ENCODE results near the gene TUBB6. TPM values are rescaled to one million over a fixed set of nuclear protein-coding genes. Genes with fewer than 3 reads are reported as not detected.

TUBB6 gene
- total and polyA plus RNA-seq, 2 of the 13 experiments (the other 11 are each of a cell fraction or from before 2014, with no cell fraction given): 9.9 to 28.6 TPM

GRCh38 chr18:12271376-12272235 is 36.4 kb upstream of the TUBB6 start (continued):
- TF ChIP-seq, protein P1, sequence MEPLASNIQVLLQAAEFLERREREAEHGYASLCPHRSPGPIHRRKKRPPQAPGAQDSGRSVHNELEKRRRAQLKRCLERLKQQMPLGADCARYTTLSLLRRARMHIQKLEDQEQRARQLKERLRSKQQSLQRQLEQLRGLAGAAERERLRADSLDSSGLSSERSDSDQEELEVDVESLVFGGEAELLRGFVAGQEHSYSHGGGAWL (CRISPR knock-in tag; IDR thresholded peaks at IDR 0.05): 0 out of 2 replicates have a peak, but pooled peaks have one; percentile 44
- TF ChIP-seq SMARCC2 (IDR thresholded peaks at IDR 0.05) (no peak), ZNF678 (CRISPR knock-in tag; IDR thresholded peaks at IDR 0.05) (no peak), ZNF570 (CRISPR knock-in tag; IDR thresholded peaks at IDR 0.05; ENCODE audit: borderline replicate concordance) (no peak), ZNF768 (CRISPR knock-in tag; IDR thresholded peaks at IDR 0.05) (peak; percentile 43; the same call in 1 of the 2 replicates), ZNF724P (CRISPR knock-in tag; IDR thresholded peaks at IDR 0.05; ENCODE audit: borderline replicate concordance) (0 out of 2 replicates have a peak, but pooled peaks have one; percentile 47), NCOA2 (CRISPR knock-in tag; IDR thresholded peaks at IDR 0.05) (peak; percentile 21; the same call in 1 of the 2 replicates), ZEB1 (IDR thresholded peaks at IDR 0.05; ENCODE audit: insufficient replicate concordance, low read depth) (peak; percentile 53), ZNF850 (CRISPR knock-in tag; conservative IDR thresholded peaks at IDR 0.05) (no peak), ZNF484 (CRISPR knock-in tag; IDR thresholded peaks at IDR 0.05; ENCODE audit: borderline replicate concordance, low read depth) (no peak), ZMAT5 (CRISPR knock-in tag; IDR thresholded peaks at IDR 0.05; ENCODE audit: borderline replicate concordance, low read depth) (no peak), KLF16 (CRISPR knock-in tag; IDR thresholded peaks at IDR 0.05) (peak in 1 of 2 experiments; percentile 54; a peak in 1 of 4 replicates), ZFP36L1 (CRISPR knock-in tag; IDR thresholded peaks at IDR 0.05) (no peak), KLF15 (CRISPR knock-in tag; IDR thresholded peaks at IDR 0.05; ENCODE audit: borderline replicate concordance) (no peak), GFI1 (CRISPR knock-in tag; IDR thresholded peaks at IDR 0.05; ENCODE audit: borderline replicate concordance) (no peak), TGIF2 (CRISPR knock-in tag; IDR thresholded peaks at IDR 0.05) (no peak), FOXO1 (CRISPR knock-in tag; IDR thresholded peaks at IDR 0.05) (no peak), PTBP1 (IDR thresholded peaks at IDR 0.05; ENCODE audit: low read depth, low read length, poor library complexity, severe bottlenecking) (no peak), RARG (CRISPR knock-in tag; IDR thresholded peaks at IDR 0.05; ENCODE audit: low read depth) (no peak), YEATS2 (CRISPR knock-in tag; IDR thresholded peaks at IDR 0.05; ENCODE audit: borderline replicate concordance) (peak; percentile 63), TAF15 (IDR thresholded peaks at IDR 0.05; ENCODE audit: low read depth, low read length, poor library complexity, severe bottlenecking) (no peak), ZNF644 (CRISPR knock-in tag; IDR thresholded peaks at IDR 0.05; ENCODE audit: low read depth) (no peak), POLR2G (IDR thresholded peaks at IDR 0.05; ENCODE audit: low read depth, low read length) (0 out of 2 replicates have a peak, but pooled peaks have one; percentile 28)
- TF ChIP-seq, protein P2, sequence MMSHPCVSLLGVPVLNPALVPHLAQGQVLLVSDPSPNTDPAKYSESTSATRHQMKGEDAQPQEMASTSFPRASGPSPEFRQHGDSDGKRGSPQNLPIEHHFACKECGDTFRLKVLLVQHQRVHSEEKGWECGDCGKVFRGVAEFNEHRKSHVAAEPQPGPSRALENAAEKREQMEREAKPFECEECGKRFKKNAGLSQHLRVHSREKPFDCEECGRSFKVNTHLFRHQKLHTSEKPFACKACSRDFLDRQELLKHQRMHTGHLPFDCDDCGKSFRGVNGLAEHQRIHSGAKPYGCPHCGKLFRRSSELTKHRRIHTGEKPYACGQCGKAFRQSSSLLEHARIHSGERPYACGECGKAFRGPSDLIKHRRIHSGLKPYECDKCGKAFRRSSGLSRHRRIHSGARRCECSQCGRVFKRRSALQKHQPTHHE (CRISPR knock-in tag; IDR thresholded peaks at IDR 0.05; ENCODE audit: borderline replicate concordance): 0 out of 2 replicates have a peak, but pooled peaks have one; percentile 49
- TF ChIP-seq, protein P3, sequence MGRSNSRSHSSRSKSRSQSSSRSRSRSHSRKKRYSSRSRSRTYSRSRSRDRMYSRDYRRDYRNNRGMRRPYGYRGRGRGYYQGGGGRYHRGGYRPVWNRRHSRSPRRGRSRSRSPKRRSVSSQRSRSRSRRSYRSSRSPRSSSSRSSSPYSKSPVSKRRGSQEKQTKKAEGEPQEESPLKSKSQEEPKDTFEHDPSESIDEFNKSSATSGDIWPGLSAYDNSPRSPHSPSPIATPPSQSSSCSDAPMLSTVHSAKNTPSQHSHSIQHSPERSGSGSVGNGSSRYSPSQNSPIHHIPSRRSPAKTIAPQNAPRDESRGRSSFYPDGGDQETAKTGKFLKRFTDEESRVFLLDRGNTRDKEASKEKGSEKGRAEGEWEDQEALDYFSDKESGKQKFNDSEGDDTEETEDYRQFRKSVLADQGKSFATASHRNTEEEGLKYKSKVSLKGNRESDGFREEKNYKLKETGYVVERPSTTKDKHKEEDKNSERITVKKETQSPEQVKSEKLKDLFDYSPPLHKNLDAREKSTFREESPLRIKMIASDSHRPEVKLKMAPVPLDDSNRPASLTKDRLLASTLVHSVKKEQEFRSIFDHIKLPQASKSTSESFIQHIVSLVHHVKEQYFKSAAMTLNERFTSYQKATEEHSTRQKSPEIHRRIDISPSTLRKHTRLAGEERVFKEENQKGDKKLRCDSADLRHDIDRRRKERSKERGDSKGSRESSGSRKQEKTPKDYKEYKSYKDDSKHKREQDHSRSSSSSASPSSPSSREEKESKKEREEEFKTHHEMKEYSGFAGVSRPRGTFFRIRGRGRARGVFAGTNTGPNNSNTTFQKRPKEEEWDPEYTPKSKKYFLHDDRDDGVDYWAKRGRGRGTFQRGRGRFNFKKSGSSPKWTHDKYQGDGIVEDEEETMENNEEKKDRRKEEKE (IDR thresholded peaks at IDR 0.05): no peak

Measured in HepG2 (cell line).